PC-9 (cell line): ENCODE measurements around the gene ZNF93. TPM values are rescaled to one million over a fixed set of nuclear protein-coding genes. Genes with fewer than 3 reads are reported as not detected.
"Not testable (repeated sequence)": the region's sequence is repeated elsewhere in the genome, so short reads cannot be mapped to it uniquely, and the experiment has no call there.

Source experiments
- BruUV-seq: library from RNA; stranded (reverse); fragments of 400-500 nt; replicated peaks from 2 replicates; lab custom pipeline; 2021; lab: Mats Ljungman, UMichigan
- CTCF ChIA-PET: fragments of 300-600 bp; sonication (Branson Sonifier 250); formaldehyde crosslinking; loops from one replicate; lab custom pipeline; 2022; ENCODE audit warnings: antibody characterized with exemption; lab: Charles Lee
- POLR2A ChIA-PET: fragments of 300-600 bp; sonication (Branson Sonifier 250); formaldehyde crosslinking; loops from one replicate; lab custom pipeline; 2022; ENCODE audit warnings: antibody characterized with exemption; ENCODE audit not compliant: unreplicated experiment; lab: Charles Lee
- DNase-seq, 2 experiments: peaks; one replicate each; pipeline versions ENCODE4 v3.0.0 to v3.0.0-alpha.2; 2015 to 2022; ENCODE audit warnings: mixed read lengths in 1 of 2
- H2AFZ ChIP-seq: fragments of 200-600 bp; sonication (generic); 2 replicates; pipeline ENCODE4 v1.8.1; 2017; ENCODE audit warnings: antibody characterized with exemption
- H3F3A ChIP-seq: fragments of 200-600 bp; sonication (generic); 2 replicates; pipeline ENCODE4 v1.8.1; 2017; ENCODE audit warnings: antibody characterized with exemption, mild to moderate bottlenecking, low read depth; ENCODE audit not compliant: insufficient read depth
- H3K27ac ChIP-seq: fragments of 200-600 bp; sonication (generic); 2 replicates; pipeline ENCODE4 v1.6.1; 2016; ENCODE audit warnings: mixed run types
- H3K27me3 ChIP-seq: fragments of 200-600 bp; sonication (generic); 2 replicates; pipeline ENCODE4 v1.6.1; 2016; ENCODE audit warnings: low read depth, mixed run types; ENCODE audit not compliant: insufficient read depth
- H3K36me3 ChIP-seq: fragments of 200-600 bp; sonication (generic); 2 replicates; pipeline ENCODE4 v1.6.1; 2016; ENCODE audit warnings: low read depth, mixed run types
- H3K4me1 ChIP-seq: fragments of 200-600 bp; sonication (generic); replicated peaks from 2 replicates; pipeline ENCODE4 v1.6.1; 2016; ENCODE audit warnings: mixed run types; ENCODE audit not compliant: insufficient read depth
- H3K4me2 ChIP-seq: fragments of 200-600 bp; sonication (generic); 2 replicates; pipeline ENCODE4 v1.6.1; 2017; ENCODE audit warnings: mixed run types
- H3K4me3 ChIP-seq: fragments of 200-600 bp; sonication (generic); 2 replicates; pipeline ENCODE4 v1.6.1; 2016; ENCODE audit warnings: mixed run types
- H3K79me2 ChIP-seq: fragments of 200-600 bp; sonication (generic); 2 replicates; pipeline ENCODE4 v1.6.1; 2017; ENCODE audit warnings: low read depth, mixed run types
- H3K9me2 ChIP-seq: fragments of 200-600 bp; sonication (generic); 2 replicates; pipeline ENCODE4 v1.8.1; 2017; ENCODE audit warnings: mild to moderate bottlenecking; ENCODE audit not compliant: insufficient read depth
- H3K9me3 ChIP-seq: fragments of 200-600 bp; sonication (generic); 2 replicates; pipeline ENCODE4 v1.8.1; 2016; ENCODE audit warnings: low read depth; ENCODE audit not compliant: insufficient read depth
- H4K20me1 ChIP-seq: fragments of 200-600 bp; sonication (generic); 2 replicates; pipeline ENCODE4 v1.8.1; 2017; ENCODE audit not compliant: insufficient read depth
- CTCF ChIP-seq: fragments of 200-600 bp; sonication (generic); conservative IDR thresholded peaks from 2 replicates; pipeline ENCODE4 v1.6.1; 2017; ENCODE audit warnings: mixed run types, antibody characterized with exemption, mild to moderate bottlenecking, moderate library complexity
- EZH2 ChIP-seq: fragments of 200-600 bp; sonication (generic); IDR thresholded peaks from 2 replicates; pipeline ENCODE4 v1.8.0; 2017; ENCODE audit warnings: antibody characterized with exemption, low read depth
- intact Hi-C: fragments of 100-400 bp; cut with micrococcal nuclease; formaldehyde crosslinking; loops from one replicate; pipeline ENCODE4 v1.10.0; 2022; ENCODE audit not compliant: unreplicated experiment
- total RNA-seq: library from RNA; stranded (reverse); gene quantifications from 2 replicates; pipeline ENCODE4 v1.2.3, GENCODE V29; 2021

ZNF93 gene
- total RNA-seq, 1 experiment from 2014 or later, result 4.1 TPM

- intact Hi-C loops, result no loop called here
- DNase-seq, result no peak
- H3K27me3 ChIP-seq, result no peaks in the 10 kb centered on the region
- no peak for TF ChIP-seq CTCF
- no peaks in the 10 kb centered on the region for H3K4me1 ChIP-seq
- H3F3A ChIP-seq, result peaks cover 8% of the 10 kb centered on the region
- ChIA-PET POLR2A (no interaction called here), CTCF (no interaction called here)
- no peaks in the 10 kb centered on the region for H4K20me1 ChIP-seq
- no peak overlapping the region for H3K4me3 ChIP-seq
- no peak overlapping the region for H2AFZ ChIP-seq
- no peak overlapping the region for H3K4me2 ChIP-seq
- no peaks in the 10 kb centered on the region for H3K79me2 ChIP-seq
- no peak overlapping the region for H3K27ac ChIP-seq
- no peaks in the 10 kb centered on the region for H3K9me2 ChIP-seq
- H3K9me3 ChIP-seq, result peaks cover 20% of the 10 kb centered on the region
- no TSS peak for BruUV-seq
- H3K36me3 ChIP-seq, result no peaks in the 10 kb centered on the region
Observed at GRCh38 chr19:19860756-19861390, 39.9 kb upstream of the ZNF93 start.

GRCh38 chr19:19865750-19866610, 34.8 kb upstream of the ZNF93 start, which contains the start of gene ZNF253:
Gene ZNF253 (plus strand): TSS chr19:19865882. CDS start chr19:19865997, 115 bp downstream.
- Histone ChIP-seq H3K36me3 (peaks cover 23% of the 10 kb centered on the region), H3F3A (peaks cover 11% of the 10 kb centered on the region), H3K4me1 (no peaks in the 10 kb centered on the region; the same call in 1 of the 2 replicates), H3K4me3 (peak within 1 kb of the TSS; percentile 89), H3K79me2 (peaks cover 20% of the 10 kb centered on the region), H2AFZ (peak within 1 kb of the TSS; percentile 99), H3K4me2 (peak within 1 kb of the TSS; percentile 79), H3K27me3 (no peaks in the 10 kb centered on the region), H3K27ac (peak within 1 kb of the TSS; percentile 48), H3K9me3 (peaks cover 43% of the 10 kb centered on the region), H4K20me1 (no peaks in the 10 kb centered on the region), H3K9me2 (no peaks in the 10 kb centered on the region)
- DNase-seq, result peak; percentile 90
- POLR2A ChIA-PET, result interaction anchor here (0.5 to 0.9 kb wide), 7 partner anchors 25 to 1493 kb away, joined by 3 to 43 read pairs (median 4); partner anchors contain the start of genes ZNF14, ZNF506 and ZNF738
- no peak for TF ChIP-seq EZH2
- no peak for TF ChIP-seq CTCF
- intact Hi-C loops, result loop anchor here (2.0 to 5.0 kb wide), 2 partner anchors 35 to 89 kb away; partner anchors contain the start of gene ZNF93
- TSS peak; percentile 67 for BruUV-seq
- CTCF ChIA-PET, result interaction anchor here (0.6 kb wide), 1 partner anchor 351 kb away, joined by 4 read pairs; no protein-coding TSS in a partner anchor

- no peak for DNase-seq
- no peak for TF ChIP-seq CTCF
- TF ChIP-seq EZH2, result no peak
- Histone ChIP-seq H3K27me3 (no peaks in the 10 kb centered on the region), H3K4me1 (no peaks in the 10 kb centered on the region; the same call in 1 of the 2 replicates), H3K9me2 (no peaks in the 10 kb centered on the region), H2AFZ (peak overlapping the region; percentile 99), H3K4me2 (peak overlapping the region; percentile 79), H3K27ac (no peak overlapping the region), H3K4me3 (peak overlapping the region; percentile 89), H3K79me2 (peaks cover 20% of the 10 kb centered on the region), H4K20me1 (no peaks in the 10 kb centered on the region), H3K9me3 (peaks cover 46% of the 10 kb centered on the region), H3F3A (peaks cover 11% of the 10 kb centered on the region), H3K36me3 (peaks cover 27% of the 10 kb centered on the region)
- intact Hi-C loops, result loop anchor here (2.0 to 5.0 kb wide), 2 partner anchors 34 to 89 kb away; partner anchors contain the start of gene ZNF93
- ChIA-PET CTCF (no interaction called here), POLR2A (no interaction called here)
- BruUV-seq, result no TSS peak
Observed at GRCh38 chr19:19866611-19867248, 34.0 kb upstream of the ZNF93 start.

GRCh38 chr19:19870086-19870485, 30.7 kb upstream of the ZNF93 start:
- intact Hi-C loops, H3K27me3 ChIP-seq, H3F3A ChIP-seq, DNase-seq, H3K4me1 ChIP-seq, H3K9me2 ChIP-seq, BruUV-seq, H3K27ac ChIP-seq, H3K4me3 ChIP-seq, H3K4me2 ChIP-seq, H2AFZ ChIP-seq, H4K20me1 ChIP-seq, CTCF ChIA-PET: not testable (repeated sequence)
- Histone ChIP-seq H3K9me3 (peaks cover 64% of the 10 kb centered on the region), H3K79me2 (peaks cover 20% of the 10 kb centered on the region), H3K36me3 (peaks cover 38% of the 10 kb centered on the region)
- POLR2A ChIA-PET, result interaction anchor here (0.6 kb wide), 1 partner anchor 22 kb away, joined by 4 read pairs; no protein-coding TSS in a partner anchor
